EH (cell line): ENCODE results near the gene TCEA3.
"Not testable (repeated sequence)": the region's sequence is repeated elsewhere in the genome, so short reads cannot be mapped to it uniquely, and the experiment has no call there.

ENCODE experiments used
- DNase-seq: peaks from one replicate; pipeline ENCODE4 v3.0.0-alpha.2; 2015; ENCODE audit warnings: low read depth

The TCEA3 gene

GRCh38 chr1:23392125-23392855 lies 32.3 kb downstream of the TCEA3 start:
- DNase-seq: no peak

- no peak for DNase-seq
Observed at GRCh38 chr1:23389837-23390321, 34.7 kb downstream of the TCEA3 start.

GRCh38 chr1:23387494-23387893 lies 37.1 kb downstream of the TCEA3 start:
- DNase-seq: no peak

- DNase-seq: peak; percentile 32
Observed at GRCh38 chr1:23385119-23385621, 39.4 kb downstream of the TCEA3 start.

- peak; percentile 81 for DNase-seq
Observed at GRCh38 chr1:23384312-23385058, 40.1 kb downstream of the TCEA3 start.

- peak; percentile 27 for DNase-seq
Observed at GRCh38 chr1:23383577-23384311, 40.8 kb downstream of the TCEA3 start.

GRCh38 chr1:23381233-23381885 lies 43.2 kb downstream of the TCEA3 start:
- no peak for DNase-seq

- DNase-seq: no peak
Observed at GRCh38 chr1:23380719-23381118, 43.8 kb downstream of the TCEA3 start.

GRCh38 chr1:23380236-23380635 lies 44.3 kb downstream of the TCEA3 start:
- not testable (repeated sequence) for DNase-seq

GRCh38 chr1:23376890-23377811 lies 47.4 kb downstream of the TCEA3 start:
- peak; percentile 90 for DNase-seq

GRCh38 chr1:23374079-23374735 lies 50.3 kb downstream of the TCEA3 start:
- not testable (repeated sequence) for DNase-seq

GRCh38 chr1:23371987-23372880 lies 52.3 kb downstream of the TCEA3 start:
- DNase-seq: no peak

- no peak for DNase-seq
Observed at GRCh38 chr1:23370709-23371584, 53.6 kb downstream of the TCEA3 start.

GRCh38 chr1:23370330-23370708 lies 54.2 kb downstream of the TCEA3 start:
- DNase-seq: peak; percentile 62

GRCh38 chr1:23369335-23370013 lies 55.1 kb downstream of the TCEA3 start, which contains the start of gene ZNF436:
Gene ZNF436 (minus strand): TSS chr1:23369836. CDS start chr1:23368005, 1,831 bp downstream.
- DNase-seq: peak; percentile 92

GRCh38 chr1:23368562-23369334 lies 55.8 kb downstream of the TCEA3 start:
- DNase-seq: peak; percentile 91
